LNCAP (cell line): Measurements from ENCODE around the gene PARD3B.

ENCODE experiments used
- TF ChIP-seq, protein P1 (sequence below): fragments of 450-650 bp; IDR thresholded peaks from 2 replicates; pipeline ENCODE4 v1.5.1; 2017; ENCODE audit warnings: mild to moderate bottlenecking

PARD3B gene

DNA sequence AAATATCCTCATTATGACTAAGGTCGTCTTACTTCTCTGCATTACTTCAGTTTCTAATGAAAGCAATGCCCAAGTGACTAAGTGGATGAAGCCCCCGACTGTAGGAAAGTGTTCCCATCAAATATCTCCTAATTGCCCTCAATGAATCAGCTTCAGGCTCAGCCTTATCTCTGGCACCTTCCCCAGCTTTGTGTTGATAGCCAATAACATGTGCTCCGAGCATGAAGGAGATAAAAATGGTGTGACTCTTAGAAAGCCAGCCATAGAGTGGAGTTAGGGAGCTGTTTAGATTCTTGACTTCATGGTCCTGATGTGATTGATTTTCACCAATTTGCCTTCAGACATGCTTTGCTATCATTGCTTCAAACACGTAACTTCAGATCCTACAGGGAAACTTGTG is 797.8 kb downstream of the PARD3B start:
- TF ChIP-seq, protein P1, sequence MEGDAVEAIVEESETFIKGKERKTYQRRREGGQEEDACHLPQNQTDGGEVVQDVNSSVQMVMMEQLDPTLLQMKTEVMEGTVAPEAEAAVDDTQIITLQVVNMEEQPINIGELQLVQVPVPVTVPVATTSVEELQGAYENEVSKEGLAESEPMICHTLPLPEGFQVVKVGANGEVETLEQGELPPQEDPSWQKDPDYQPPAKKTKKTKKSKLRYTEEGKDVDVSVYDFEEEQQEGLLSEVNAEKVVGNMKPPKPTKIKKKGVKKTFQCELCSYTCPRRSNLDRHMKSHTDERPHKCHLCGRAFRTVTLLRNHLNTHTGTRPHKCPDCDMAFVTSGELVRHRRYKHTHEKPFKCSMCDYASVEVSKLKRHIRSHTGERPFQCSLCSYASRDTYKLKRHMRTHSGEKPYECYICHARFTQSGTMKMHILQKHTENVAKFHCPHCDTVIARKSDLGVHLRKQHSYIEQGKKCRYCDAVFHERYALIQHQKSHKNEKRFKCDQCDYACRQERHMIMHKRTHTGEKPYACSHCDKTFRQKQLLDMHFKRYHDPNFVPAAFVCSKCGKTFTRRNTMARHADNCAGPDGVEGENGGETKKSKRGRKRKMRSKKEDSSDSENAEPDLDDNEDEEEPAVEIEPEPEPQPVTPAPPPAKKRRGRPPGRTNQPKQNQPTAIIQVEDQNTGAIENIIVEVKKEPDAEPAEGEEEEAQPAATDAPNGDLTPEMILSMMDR = no peak

DNA sequence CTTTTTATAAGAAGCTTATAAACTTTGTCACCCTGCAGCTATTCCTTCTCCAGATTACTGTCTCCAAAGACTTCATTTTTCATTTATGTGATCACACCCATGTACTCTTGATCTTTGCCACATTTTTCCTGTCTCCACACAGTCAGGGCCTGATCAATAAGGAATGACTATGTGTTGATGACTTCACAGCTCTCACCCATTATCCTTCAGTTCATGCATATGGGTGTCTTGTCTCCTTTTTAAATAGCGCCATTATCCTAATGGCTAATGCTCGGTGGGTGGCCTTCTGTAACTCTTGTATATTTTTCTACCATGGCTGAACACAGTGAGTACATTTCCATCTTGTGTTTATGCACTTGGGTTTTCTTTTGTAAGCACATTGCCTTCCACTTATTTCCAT is 801.4 kb downstream of the PARD3B start:
- TF ChIP-seq, protein P1 = no peak

DNA sequence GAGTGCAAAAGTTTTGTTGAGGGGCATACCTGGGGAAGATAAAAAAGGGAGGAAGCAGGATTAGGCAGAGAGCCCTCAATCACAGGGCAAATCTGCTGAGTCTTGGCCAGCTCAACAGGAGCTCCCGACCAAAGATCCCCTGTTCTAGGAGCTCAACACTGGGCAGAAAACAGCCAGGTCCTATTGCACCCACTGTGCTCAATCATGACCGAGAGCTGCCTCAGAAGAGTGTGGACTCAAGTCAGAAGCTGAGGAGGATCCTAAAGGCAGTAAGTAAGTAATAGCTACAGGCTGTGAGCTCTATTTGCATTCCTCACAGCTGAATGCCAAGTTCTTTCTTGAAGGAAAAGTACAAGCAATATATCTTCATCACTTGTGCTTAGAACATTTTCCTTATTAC is 802.6 kb downstream of the PARD3B start:
- TF ChIP-seq, protein P1 = no peak

DNA sequence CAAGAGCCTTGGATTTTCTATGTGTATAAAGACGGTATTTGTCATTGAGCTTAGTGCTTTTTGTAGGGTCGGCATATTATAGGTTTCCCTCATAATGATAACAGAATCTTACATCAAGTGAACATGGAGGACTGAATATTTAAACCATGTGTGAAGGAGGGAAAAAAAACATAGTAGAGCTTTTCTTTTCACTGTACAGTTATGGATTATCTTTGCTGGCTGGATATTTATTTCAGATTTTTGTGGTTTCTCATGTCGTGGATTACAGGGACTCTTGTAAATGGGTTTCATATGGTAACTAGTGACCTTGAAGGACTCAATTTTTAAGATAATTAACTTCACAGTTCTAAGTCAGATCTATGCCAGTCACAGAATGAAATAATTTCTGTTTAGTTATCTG is 806.8 kb downstream of the PARD3B start:
- TF ChIP-seq, protein P1 = no peak

DNA sequence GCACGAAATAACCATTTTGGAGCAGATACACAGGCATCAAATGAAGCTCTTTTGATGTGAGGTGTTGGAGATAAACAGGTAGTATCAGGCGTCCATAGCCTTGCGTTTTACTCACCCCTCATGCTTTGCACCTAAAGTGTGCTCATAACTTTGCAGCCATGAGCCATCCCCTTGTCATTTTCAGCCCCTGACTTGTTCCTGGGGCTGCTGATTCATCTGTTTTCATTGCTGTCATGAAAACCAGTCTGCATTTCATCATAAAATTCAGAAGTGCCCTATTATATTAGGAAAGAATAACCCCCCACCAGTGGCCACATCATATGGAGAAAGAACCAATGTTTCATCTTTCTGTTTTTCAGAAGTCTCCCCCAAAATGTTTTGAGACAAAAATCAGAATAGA is 807.3 kb downstream of the PARD3B start:
- TF ChIP-seq, protein P1 = no peak

DNA sequence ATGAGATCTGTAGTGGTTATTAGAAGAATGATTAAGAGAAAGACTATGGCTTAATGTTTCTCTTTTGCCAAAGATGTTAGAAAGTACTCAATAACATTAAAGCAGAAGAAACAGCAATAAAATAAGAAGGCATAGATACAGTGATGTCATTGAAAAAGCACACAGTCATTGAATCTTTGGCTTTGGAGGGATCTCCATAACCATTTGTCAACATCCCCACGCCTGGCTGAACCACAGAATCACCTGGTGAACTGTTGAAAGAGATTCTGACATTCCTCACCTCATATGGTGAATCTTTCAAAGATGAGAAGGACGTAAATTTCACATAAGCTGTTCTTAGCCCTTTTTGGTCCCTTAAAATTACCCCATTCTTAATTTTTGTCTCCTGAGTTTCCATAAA is 812.5 kb downstream of the PARD3B start:
- TF ChIP-seq, protein P1 = no peak

DNA sequence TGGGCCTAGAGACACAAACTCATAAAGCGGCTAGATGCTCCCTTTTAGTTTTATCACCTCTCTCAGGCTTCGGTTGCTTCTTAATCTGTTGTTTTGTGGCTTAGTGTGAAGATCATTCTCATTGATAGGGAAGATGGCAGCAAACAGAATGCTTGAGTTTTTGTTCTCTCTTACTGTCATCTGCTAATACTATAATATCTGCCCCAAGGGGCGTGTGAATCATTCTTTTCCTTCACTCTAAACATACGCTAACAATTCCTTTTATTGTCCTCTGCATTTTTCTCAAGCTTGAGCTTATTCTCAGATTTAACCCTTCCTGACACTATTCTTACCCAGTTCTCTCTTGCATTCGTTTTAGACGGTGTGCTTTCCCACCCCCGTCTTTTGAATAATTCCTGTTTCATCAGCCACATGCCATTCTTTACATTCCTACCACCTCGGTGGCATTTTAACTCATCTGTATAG is 813.1 kb downstream of the PARD3B start:
- TF ChIP-seq, protein P1 = no peak

DNA sequence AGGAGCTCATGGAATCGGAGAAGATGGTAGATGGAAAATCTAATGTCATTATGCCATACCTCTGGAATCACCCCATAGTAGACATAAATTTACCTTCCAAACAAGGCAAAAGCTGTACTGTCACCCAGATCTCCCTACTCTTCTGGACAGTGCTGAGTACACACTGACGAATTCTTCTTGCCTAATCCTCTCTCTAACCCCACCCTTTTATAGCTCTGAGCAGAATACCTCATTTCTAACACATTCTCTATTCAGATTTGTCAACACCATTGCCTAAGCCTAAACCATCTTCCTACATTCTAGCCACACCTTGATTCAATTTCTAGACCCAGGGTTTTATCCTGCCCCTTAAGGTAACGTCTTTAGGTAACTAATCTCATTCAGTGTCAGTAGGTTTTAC is 816.0 kb downstream of the PARD3B start:
- TF ChIP-seq, protein P1 = no peak
